ENCODE measurements around the gene TMA7.
"Not testable (repeated sequence)": the region's sequence is repeated elsewhere in the genome, so short reads cannot be mapped to it uniquely, and the experiment has no call there.

The TMA7 gene

DNA sequence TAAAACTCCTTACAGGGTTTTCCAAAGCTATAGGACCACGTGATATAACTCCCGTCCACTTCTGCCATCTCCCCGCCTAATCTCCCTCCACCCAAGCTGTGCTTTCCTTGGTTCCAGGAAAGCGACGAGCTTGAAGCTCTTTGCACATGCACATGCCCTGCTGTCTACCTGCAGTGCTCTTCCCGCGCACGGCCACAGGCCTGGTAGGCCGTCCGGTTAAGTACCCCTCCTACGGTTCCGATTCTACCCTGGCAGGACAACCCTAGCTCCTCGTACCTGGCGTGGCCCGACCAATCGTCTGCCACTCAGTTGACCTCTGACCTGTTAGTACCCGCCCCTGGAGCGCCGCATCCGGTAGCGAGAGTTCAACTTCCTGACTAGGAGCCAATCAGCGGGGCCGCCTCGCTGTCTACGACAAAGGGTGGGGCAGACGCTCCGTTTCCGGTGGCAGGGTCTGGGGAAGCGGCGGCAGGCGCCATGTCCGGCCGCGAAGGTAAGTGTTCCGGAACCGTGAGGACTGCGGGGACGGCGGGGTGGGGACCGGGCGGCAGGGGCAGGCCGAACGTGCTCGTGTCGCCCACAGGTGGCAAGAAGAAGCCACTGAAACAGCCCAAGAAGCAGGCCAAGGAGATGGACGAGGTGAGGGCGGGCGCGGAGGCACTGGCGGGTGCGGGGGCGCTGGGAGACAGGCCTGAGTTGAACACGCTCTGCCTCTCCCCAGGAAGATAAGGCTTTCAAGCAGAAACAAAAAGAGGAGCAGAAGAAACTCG, at the start of gene TMA7, which contains the start of gene CCDC51:
Gene TMA7 (plus strand): TSS at position 438 of the 770 bp plus-strand sequence. CDS start 40 bp downstream, at position 478.
Gene CCDC51 (minus strand): TSS at position 300 of the 770 bp plus-strand sequence. CDS start 4,991 bp downstream, outside the sequence.
- peak; percentile 98 for DNase-seq (ENCODE audit: low spot score)

GRCh38 chr3:48394391-48394790, 45.7 kb upstream of the TMA7 start:
- no peak for DNase-seq (ENCODE audit: low spot score)

GRCh38 chr3:48395714-48396113, 44.3 kb upstream of the TMA7 start:
- DNase-seq (ENCODE audit: low spot score) = no peak

DNA sequence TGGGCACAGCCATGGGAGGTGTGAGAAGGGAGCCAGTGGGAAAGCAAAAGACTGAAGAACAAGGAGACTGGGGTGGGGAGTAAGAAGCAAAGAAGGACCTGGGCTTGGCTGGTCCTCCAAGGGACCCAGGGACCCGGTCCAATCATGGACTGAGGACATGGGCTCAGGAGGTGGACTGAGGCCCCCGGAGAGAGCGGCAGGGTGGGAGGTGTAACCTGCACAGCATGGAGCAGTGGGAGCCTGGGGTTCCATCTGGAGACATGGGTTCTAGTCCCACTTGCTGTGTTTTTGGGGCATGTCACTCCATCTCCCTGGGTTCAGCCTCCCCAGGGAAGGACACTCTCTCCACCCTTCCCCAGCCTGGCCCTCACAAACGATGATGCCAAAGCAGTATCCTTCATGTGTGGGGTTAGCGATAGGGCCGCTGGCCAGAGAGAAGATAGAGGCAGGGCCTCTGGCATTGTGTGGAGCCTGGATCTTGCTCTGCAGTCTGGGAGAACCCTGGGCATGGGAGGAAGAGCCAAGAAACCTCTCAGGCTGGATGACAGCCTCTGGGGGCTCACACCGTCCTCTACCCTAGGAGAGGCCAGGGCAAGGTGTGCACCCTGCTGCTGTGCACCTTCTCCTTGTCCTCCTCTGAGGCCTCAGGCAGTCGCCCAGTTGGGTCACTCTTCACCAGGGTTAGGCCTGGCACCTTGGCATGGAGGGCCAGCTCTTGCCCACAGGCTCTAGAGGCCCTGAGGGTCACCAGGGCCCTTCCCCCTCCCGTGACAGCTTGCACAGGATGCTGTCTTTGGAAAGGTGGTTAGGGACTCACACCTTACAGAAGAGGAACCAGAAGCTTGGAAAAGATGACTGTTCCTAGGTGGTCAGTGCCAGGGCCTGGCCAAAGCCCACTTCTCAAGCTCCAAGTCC, 42.0 kb upstream of the TMA7 start:
- no peak for DNase-seq (ENCODE audit: low spot score)

DNA sequence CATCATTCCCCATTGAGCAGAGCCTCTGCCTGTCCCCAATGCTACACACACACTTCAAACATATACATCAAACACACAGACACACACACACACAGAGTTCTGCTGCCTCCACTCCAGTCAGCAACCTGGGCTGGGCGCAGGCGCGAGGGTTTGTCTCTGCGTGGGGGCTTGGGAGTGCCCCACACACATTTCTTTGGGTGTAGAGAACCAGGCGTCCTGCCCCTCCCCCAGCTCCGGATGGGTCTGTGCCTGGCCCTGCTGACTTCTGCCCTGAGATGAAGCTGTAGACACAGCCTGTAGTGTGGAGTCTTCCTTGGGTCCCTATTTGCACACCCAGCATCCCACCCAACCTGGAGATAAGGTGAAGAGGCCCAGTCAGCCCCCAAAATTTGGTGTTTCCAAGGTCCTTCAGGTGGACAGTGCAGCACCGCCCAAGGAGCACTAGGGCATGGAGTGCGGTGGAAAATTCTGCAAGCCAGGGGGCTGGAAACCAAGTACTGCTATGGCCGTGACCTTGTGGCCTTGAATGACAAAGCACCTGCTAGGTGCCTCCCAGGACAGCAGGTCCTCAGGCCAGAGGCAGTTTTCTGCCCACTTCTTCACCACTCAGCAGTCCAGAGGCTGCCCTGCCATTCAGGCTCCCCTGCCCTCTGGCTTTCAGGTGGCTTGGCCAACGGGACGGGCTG, 41.2 kb upstream of the TMA7 start:
- DNase-seq (ENCODE audit: low spot score) = no peak

GRCh38 chr3:48399387-48400172, 40.5 kb upstream of the TMA7 start:
- no peak for DNase-seq (ENCODE audit: low spot score)

GRCh38 chr3:48400824-48401433, 39.1 kb upstream of the TMA7 start:
- peak; percentile 78 for DNase-seq (ENCODE audit: low spot score)

DNA sequence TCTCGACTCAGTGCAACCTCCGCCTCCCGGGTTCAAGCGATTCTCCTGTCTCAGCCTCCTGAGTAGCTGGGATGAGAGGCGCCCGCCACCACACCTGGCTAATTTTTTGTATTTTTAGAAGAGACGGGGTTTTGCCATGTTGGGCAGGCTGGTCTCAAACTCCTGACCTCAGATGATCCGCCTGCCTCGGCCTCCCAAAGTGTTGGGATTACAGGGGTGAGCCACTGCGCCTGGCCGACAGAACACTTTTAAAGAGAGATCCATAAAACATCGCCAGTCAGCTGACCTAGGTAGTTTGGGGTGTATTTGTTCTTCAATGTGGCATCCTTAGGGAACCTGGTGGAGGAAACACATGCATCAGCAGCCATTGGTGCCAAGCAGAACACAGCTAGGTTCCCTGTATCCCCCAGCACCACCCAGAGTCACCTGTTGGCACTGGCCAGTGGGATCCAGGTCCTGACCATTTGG, 38.6 kb upstream of the TMA7 start:
- DNase-seq (ENCODE audit: low spot score) = not testable (repeated sequence)

DNA sequence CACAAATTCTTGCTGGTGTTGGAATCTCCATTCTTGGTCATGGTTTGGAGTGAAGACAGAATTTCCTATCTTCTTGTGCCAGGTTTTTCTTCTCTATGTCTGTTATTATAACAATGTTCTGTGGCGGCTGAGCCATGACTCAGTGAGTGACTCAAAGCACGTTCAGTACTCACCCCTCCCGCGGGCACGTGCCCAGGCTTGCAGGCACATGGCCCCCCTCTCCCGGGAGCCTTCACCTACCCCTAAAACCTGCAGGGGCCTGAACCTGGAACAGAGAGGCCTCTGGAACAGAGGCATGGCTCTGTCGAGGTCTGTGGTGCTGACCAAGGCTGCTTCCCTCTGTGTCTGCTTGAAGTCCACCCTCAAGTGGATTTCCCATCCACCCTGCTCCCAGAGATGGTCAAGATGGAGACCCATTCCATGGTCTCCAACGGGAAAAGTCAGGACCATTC, 37.8 kb upstream of the TMA7 start:
- DNase-seq (ENCODE audit: low spot score) = peak; percentile 95

GRCh38 chr3:48402907-48403306, 37.1 kb upstream of the TMA7 start:
- no peak for DNase-seq (ENCODE audit: low spot score)

- DNase-seq (ENCODE audit: low spot score) = no peak
Measured at GRCh38 chr3:48403533-48404439, 36.3 kb upstream of the TMA7 start.

- DNase-seq (ENCODE audit: low spot score) = no peak
Measured at GRCh38 chr3:48404440-48405342, 35.4 kb upstream of the TMA7 start.

DNA sequence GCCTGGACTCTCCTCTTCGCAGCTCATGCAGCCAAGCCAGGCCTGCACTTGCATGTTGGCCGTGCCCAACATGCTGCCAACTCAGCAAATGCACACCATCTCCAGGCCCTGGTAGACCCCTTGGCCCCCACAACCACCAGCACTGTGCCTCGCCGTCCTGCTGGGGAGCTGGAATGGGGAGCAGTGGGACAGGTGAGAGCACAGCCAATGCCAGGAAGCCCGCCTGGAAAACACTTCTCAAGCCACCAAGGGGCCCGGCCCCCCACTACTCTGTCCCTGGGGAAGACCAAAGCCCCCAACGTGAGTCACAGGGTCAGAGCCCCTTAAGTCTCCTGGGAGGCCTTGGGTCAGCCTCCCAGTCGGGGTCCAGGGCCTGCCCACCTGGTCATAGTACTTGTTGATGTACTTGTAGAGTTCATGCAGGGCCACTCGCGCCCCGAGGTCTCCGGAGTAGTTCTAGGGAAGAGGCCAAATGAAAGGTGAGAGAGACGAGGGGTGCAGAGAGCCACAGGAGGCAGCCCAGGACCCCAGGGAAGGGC, 34.6 kb upstream of the TMA7 start:
- no peak for DNase-seq (ENCODE audit: low spot score)

- no peak for DNase-seq (ENCODE audit: low spot score)
Measured at GRCh38 chr3:48405971-48406370, 34.1 kb upstream of the TMA7 start.

GRCh38 chr3:48406443-48407431, 33.3 kb upstream of the TMA7 start:
- DNase-seq (ENCODE audit: low spot score) = no peak

DNA sequence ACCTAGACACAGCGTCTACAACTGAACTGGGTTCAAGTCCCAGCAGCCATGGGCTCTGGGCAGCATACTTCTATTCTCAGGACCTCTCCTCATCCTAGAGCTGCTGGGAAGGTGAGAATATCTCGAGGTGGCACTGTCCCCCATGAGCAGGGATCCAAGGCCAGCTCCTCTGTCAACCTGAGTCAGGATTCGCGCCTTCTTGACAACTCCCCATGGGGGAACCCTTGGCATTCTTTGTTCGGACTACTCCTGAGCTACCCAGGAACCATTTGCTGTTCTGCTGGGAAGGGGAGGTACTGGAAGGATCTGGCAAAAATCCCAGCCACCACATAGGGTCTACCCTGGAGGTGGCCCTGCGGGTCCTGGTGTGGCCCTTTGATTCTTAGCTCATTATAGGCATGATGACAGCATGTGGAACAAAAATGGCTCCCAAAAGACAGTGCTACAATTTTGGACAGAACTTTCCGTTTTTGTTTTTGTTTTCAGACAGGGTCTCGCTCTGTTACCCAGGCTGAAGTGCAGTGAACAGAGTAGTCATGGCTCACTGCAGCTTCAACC, 32.4 kb upstream of the TMA7 start:
- DNase-seq (ENCODE audit: low spot score) = no peak

DNA sequence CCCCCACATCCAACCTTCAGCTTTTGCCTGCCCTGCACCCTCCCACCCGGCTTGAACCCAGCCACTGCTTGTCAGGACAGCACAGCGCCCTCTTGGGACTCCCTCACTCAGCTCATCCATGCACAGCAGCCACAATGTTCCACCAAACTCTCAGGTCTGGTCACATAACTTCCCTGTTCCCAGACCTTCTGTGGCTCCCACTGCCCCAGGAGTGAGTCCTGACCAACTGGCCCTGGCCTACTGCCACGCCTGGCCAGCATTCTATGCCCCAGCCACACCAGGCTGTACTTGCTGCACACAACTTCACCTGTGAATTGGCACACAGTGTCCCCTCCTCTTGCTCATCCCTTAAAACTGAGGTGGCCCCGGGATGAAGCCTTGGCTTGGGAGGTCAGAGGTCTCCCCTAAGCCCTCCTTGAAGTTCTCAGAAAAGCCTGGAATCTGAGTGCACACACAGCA, 31.2 kb upstream of the TMA7 start:
- no peak for DNase-seq (ENCODE audit: low spot score)

All from GM03348 (cell line).